ENCODE measurements around the gene NFAM1. TPM values are rescaled to one million over a fixed set of nuclear protein-coding genes. Genes with fewer than 3 reads are reported as not detected.

Gene NFAM1
- total and polyA plus RNA-seq, 2 experiments from 2014 or later = 0.11 to 0.49 TPM

GRCh38 chr22:42360348-42360747, 71.9 kb downstream of the NFAM1 start:
- no peak for ATAC-seq
- no peaks in the 10 kb centered on the region for H3K9me3 Mint-ChIP-seq
- Histone ChIP-seq H4K20me1 (replicated peaks; ENCODE audit: insufficient read depth) (no peaks in the 10 kb centered on the region), H3K4me3 (no peak overlapping the region), H3K27ac (ENCODE audit: low read depth) (no peak overlapping the region), H3K4me2 (no peak overlapping the region), H3K9me2 (ENCODE audit: insufficient read depth) (no peaks in the 10 kb centered on the region), H3F3A (replicated peaks; ENCODE audit: low read depth) (peaks cover 2% of the 10 kb centered on the region), H3K4me1 (ENCODE audit: insufficient read depth) (peaks cover 16% of the 10 kb centered on the region), H3K36me3 (ENCODE audit: insufficient read depth) (no peaks in the 10 kb centered on the region), H3K27me3 (ENCODE audit: insufficient read depth) (no peaks in the 10 kb centered on the region), H3K79me2 (replicated peaks; ENCODE audit: insufficient read depth) (peaks cover 16% of the 10 kb centered on the region), H2AFZ (no peak overlapping the region)
- no peak overlapping the region for H3K4me3 Mint-ChIP-seq
- peaks cover 10% of the 10 kb centered on the region for H3K27me3 Mint-ChIP-seq (ENCODE audit: insufficient read depth, low read depth, poor library complexity)
- no peak for TF ChIP-seq STAT1 (IDR thresholded peaks at IDR 0.05; ENCODE audit: unreplicated experiment)
- H3K27ac Mint-ChIP-seq = no peak overlapping the region
- H3K36me3 Mint-ChIP-seq (ENCODE audit: low read depth) = peaks cover 7% of the 10 kb centered on the region; the same call in 1 of the 3 replicates
- peaks cover 28% of the 10 kb centered on the region for H3K4me1 Mint-ChIP-seq
- DNase-seq (ENCODE audit: low spot score) = no peak

DNA sequence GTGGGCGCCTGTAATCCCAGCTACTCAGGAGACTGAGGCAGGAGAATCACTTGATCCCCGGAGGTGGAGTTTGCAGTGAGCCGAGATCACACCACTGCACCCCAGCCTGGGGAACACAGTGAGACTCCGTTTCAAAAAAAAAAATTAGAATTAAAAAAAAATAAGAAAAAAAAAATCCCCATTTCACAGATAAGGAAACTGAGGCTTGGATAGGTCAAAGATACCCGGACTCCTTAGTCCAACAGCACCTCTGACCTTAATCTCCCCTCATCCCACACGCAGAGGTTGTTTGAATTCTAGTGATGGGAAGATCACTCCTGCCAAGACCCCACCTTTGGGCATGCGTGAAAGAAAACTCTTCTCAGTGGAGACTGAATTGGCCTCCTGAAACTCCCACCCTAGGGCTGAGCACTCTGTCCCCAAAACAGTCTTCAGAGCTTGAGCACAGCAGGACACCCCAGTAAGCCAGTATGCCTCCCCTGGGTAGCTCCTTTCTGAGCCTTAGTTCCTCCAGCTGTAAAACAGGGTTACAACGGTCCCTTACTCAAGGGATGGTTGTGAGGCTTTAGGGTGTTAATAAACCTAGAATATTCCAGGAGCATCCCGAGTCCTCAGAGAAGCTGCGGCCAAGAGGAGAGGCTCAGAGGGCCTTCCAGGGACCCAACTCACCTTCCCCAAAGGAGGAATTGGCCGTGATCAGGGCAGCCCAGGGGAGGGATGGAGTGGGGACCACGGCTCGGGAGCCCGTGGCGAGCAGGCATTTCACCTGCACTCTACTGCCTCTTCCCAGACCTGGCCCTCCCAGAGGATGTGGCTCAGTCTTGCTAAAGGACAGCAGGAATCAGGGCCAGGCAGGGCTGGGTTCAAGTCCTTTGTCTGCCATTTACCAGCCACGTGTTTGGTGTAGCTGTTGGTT, 73.3 kb downstream of the NFAM1 start:
- Histone ChIP-seq H3K4me3 (no peak overlapping the region), H3F3A (replicated peaks; ENCODE audit: low read depth) (no peaks in the 10 kb centered on the region), H3K36me3 (ENCODE audit: insufficient read depth) (no peaks in the 10 kb centered on the region), H3K4me1 (ENCODE audit: insufficient read depth) (peaks cover 5% of the 10 kb centered on the region), H2AFZ (no peak overlapping the region; the same call in 1 of the 2 replicates), H3K79me2 (replicated peaks; ENCODE audit: insufficient read depth) (peaks cover 5% of the 10 kb centered on the region), H3K27me3 (ENCODE audit: insufficient read depth) (no peaks in the 10 kb centered on the region), H3K27ac (ENCODE audit: low read depth) (no peak overlapping the region), H3K4me2 (no peak overlapping the region), H3K9me2 (ENCODE audit: insufficient read depth) (no peaks in the 10 kb centered on the region), H4K20me1 (replicated peaks; ENCODE audit: insufficient read depth) (no peaks in the 10 kb centered on the region)
- TF ChIP-seq JUNB (IDR thresholded peaks at IDR 0.05; ENCODE audit: unreplicated experiment) (no peak), CTCF (conservative IDR thresholded peaks at IDR 0.05; ENCODE audit: low read depth in 2 of 2) (no peak), EZH2phosphoT487 (IDR thresholded peaks at IDR 0.05; ENCODE audit: unreplicated experiment) (no peak), NANOG (IDR thresholded peaks at IDR 0.05; ENCODE audit: borderline replicate concordance) (no peak), ZNF331 (CRISPR knock-in tag; IDR thresholded peaks at IDR 0.05; ENCODE audit: low read depth) (no peak), ZNF114 (CRISPR knock-in tag; IDR thresholded peaks at IDR 0.05) (no peak), CREB1 (CRISPR knock-in tag; IDR thresholded peaks at IDR 0.05; ENCODE audit: low read depth) (no peak), STAT1 (IDR thresholded peaks at IDR 0.05; ENCODE audit: unreplicated experiment) (no peak), POLR2AphosphoS5 (IDR thresholded peaks at IDR 0.05; ENCODE audit: low read depth) (no peak), EZH2 (IDR thresholded peaks at IDR 0.05; ENCODE audit: low read depth, unreplicated experiment) (no peak)
- TF ChIP-seq, protein P1, sequence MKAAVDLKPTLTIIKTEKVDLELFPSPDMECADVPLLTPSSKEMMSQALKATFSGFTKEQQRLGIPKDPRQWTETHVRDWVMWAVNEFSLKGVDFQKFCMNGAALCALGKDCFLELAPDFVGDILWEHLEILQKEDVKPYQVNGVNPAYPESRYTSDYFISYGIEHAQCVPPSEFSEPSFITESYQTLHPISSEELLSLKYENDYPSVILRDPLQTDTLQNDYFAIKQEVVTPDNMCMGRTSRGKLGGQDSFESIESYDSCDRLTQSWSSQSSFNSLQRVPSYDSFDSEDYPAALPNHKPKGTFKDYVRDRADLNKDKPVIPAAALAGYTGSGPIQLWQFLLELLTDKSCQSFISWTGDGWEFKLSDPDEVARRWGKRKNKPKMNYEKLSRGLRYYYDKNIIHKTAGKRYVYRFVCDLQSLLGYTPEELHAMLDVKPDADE (IDR thresholded peaks at IDR 0.05) = no peak
- TF ChIP-seq, protein P2, sequence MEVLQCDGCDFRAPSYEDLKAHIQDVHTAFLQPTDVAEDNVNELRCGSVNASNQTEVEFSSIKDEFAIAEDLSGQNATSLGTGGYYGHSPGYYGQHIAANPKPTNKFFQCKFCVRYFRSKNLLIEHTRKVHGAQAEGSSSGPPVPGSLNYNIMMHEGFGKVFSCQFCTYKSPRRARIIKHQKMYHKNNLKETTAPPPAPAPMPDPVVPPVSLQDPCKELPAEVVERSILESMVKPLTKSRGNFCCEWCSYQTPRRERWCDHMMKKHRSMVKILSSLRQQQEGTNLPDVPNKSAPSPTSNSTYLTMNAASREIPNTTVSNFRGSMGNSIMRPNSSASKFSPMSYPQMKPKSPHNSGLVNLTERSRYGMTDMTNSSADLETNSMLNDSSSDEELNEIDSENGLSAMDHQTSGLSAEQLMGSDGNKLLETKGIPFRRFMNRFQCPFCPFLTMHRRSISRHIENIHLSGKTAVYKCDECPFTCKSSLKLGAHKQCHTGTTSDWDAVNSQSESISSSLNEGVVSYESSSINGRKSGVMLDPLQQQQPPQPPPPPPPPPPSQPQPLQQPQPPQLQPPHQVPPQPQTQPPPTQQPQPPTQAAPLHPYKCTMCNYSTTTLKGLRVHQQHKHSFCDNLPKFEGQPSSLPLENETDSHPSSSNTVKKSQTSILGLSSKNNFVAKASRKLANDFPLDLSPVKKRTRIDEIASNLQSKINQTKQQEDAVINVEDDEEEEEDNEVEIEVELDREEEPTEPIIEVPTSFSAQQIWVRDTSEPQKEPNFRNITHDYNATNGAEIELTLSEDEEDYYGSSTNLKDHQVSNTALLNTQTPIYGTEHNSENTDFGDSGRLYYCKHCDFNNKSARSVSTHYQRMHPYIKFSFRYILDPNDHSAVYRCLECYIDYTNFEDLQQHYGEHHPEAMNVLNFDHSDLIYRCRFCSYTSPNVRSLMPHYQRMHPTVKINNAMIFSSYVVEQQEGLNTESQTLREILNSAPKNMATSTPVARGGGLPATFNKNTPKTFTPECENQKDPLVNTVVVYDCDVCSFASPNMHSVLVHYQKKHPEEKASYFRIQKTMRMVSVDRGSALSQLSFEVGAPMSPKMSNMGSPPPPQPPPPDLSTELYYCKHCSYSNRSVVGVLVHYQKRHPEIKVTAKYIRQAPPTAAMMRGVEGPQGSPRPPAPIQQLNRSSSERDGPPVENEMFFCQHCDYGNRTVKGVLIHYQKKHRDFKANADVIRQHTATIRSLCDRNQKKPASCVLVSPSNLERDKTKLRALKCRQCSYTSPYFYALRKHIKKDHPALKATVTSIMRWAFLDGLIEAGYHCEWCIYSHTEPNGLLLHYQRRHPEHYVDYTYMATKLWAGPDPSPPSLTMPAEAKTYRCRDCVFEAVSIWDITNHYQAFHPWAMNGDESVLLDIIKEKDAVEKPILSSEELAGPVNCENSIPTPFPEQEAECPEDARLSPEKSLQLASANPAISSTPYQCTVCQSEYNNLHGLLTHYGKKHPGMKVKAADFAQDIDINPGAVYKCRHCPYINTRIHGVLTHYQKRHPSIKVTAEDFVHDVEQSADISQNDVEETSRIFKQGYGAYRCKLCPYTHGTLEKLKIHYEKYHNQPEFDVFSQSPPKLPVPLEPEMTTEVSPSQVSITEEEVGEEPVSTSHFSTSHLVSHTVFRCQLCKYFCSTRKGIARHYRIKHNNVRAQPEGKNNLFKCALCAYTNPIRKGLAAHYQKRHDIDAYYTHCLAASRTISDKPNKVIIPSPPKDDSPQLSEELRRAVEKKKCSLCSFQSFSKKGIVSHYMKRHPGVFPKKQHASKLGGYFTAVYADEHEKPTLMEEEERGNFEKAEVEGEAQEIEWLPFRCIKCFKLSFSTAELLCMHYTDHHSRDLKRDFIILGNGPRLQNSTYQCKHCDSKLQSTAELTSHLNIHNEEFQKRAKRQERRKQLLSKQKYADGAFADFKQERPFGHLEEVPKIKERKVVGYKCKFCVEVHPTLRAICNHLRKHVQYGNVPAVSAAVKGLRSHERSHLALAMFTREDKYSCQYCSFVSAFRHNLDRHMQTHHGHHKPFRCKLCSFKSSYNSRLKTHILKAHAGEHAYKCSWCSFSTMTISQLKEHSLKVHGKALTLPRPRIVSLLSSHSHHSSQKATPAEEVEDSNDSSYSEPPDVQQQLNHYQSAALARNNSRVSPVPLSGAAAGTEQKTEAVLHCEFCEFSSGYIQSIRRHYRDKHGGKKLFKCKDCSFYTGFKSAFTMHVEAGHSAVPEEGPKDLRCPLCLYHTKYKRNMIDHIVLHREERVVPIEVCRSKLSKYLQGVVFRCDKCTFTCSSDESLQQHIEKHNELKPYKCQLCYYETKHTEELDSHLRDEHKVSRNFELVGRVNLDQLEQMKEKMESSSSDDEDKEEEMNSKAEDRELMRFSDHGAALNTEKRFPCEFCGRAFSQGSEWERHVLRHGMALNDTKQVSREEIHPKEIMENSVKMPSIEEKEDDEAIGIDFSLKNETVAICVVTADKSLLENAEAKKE (CRISPR knock-in tag; IDR thresholded peaks at IDR 0.05) = no peak
- no peak overlapping the region for H3K4me3 Mint-ChIP-seq
- H3K27ac Mint-ChIP-seq = no peak overlapping the region
- ATAC-seq = peak; percentile 30
- no peaks in the 10 kb centered on the region for H3K9me3 Mint-ChIP-seq
- H3K27me3 Mint-ChIP-seq (ENCODE audit: insufficient read depth, low read depth, poor library complexity) = peaks cover 13% of the 10 kb centered on the region
- peaks cover 25% of the 10 kb centered on the region for H3K4me1 Mint-ChIP-seq
- peaks cover 6% of the 10 kb centered on the region; the same call in 1 of the 3 replicates for H3K36me3 Mint-ChIP-seq (ENCODE audit: low read depth)
- no peak for DNase-seq (ENCODE audit: low spot score)

Data from GM23338 (cell line).